GM12891 (cell line): Measurements from ENCODE around the gene CPNE5.

ENCODE experiments used
- PAX5 ChIP-seq: IDR thresholded peaks from 2 replicates; pipeline ENCODE4 v1.6.1; 2011; ENCODE audit warnings: low read length, moderate library complexity, mild to moderate bottlenecking; ENCODE audit not compliant: insufficient read depth, severe bottlenecking
- POLR2A ChIP-seq: IDR thresholded peaks from 2 replicates; pipeline ENCODE4 v1.6.1; 2011; ENCODE audit warnings: low read depth, low read length, control low read depth
- POLR2AphosphoS5 ChIP-seq: IDR thresholded peaks from 2 replicates; pipeline ENCODE4 v1.6.1; 2011; ENCODE audit warnings: low read depth, low read length, control low read depth
- SPI1 ChIP-seq: IDR thresholded peaks from 2 replicates; pipeline ENCODE4 v1.6.1; 2011; ENCODE audit warnings: low read depth, low read length, control low read depth
- TAF1 ChIP-seq: IDR thresholded peaks from 2 replicates; pipeline ENCODE4 v1.6.1; 2011; ENCODE audit warnings: low read depth, low read length, control low read depth

DNA sequence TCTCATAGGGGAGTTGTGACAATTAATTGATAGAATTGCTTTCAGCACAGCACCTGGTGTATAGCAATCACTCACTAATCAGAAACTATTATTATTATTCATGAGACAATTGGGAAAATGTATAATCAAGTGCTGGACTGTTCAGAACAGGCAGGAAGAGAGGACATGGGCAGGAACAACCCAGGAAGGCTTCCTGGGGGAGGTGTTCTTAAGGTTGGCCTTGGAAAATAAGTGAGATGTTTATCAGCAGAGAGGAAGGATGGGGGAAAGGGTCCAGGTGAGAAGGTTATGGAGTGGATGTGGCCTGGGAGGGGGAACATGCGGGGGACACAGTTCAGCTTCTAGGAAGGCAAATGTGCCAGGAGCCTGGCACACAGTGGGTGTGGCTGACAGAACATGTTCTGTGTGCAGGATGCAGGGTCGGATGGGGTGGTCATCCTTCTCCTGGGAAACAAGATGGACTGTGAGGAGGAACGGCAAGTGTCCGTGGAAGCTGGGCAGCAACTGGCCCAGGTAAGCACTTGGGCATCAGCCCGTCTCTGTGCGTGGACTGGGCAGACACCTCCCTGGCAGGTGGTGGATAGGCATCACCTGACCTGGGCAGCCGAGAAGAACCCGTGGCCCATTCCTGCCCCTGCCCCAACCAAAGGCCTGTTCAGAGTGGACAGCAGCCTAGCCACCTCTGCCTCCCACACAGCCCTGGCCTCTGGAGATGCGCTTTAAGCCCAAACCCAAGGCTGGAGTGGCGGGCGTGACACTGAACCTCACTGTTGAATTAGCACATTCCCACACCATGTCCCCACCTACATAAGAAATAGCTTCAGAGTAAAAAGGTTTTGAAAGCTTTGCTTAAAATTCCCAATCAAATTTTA is 110.7 kb downstream of the CPNE5 start:
- TF ChIP-seq TAF1 (no peak), POLR2AphosphoS5 (no peak), POLR2A (no peak), SPI1 (no peak), PAX5 (no peak)
